Esophagus muscularis mucosa (tissue), 4 donors: ENCODE measurements around the gene CDCP2. TPM values are rescaled to one million over a fixed set of nuclear protein-coding genes. Genes with fewer than 3 reads are reported as not detected.

Experiments
- DNase-seq: peaks from one replicate; pipeline ENCODE4 v3.0.0-alpha.2; 2017; ENCODE audit errors: extremely low spot score
- H3K27ac ChIP-seq, 4 donors: fragments of 200-600 bp; sonication (generic); replicated peaks in 1 of 4; 1 replicate in 3 of 4; 2 replicates in 1 of 4; pipeline ENCODE4 v1.5.1; 2016 to 2019; ENCODE audit warnings: mild to moderate bottlenecking in 1 of 4
- H3K27me3 ChIP-seq, 4 donors: fragments of 200-600 bp; sonication (generic); one replicate each; pipeline versions ENCODE4 v1.5.1 to v1.6.0; 2016 to 2019
- H3K36me3 ChIP-seq, 4 donors: fragments of 200-600 bp; sonication (generic); one replicate each; pipeline ENCODE4 v1.5.1; 2016 to 2019
- H3K4me1 ChIP-seq, 4 donors: fragments of 200-600 bp; sonication (generic); one replicate each; pipeline ENCODE4 v1.5.1; 2016 to 2019
- H3K4me3 ChIP-seq, 4 donors: fragments of 200-600 bp; sonication (generic); 1 replicate in 2 of 4; 2 replicates in 2 of 4; pipeline ENCODE4 v1.5.1; 2016 to 2019; ENCODE audit warnings: mild to moderate bottlenecking in 4 of 4, moderate library complexity in 1 of 4
- H3K9me3 ChIP-seq, 4 donors: fragments of 200-600 bp; sonication (generic); 1 replicate in 3 of 4; 2 replicates in 1 of 4; pipeline ENCODE4 v1.5.1; 2016 to 2019
- CTCF ChIP-seq, 3 experiments: fragments of 200-600 bp in 2 of 3; fragments of 450-650 bp in 1 of 3; sonication (generic) in 2 of 3; IDR thresholded peaks; one replicate each; pipeline ENCODE4 v1.5.1; 2017 to 2019; ENCODE audit warnings: antibody characterized with exemption in 3 of 3, mild to moderate bottlenecking in 2 of 3, moderate library complexity in 1 of 3
- EP300 ChIP-seq: sonication (generic); formaldehyde crosslinking; IDR thresholded peaks from one replicate; pipeline ENCODE4 v1.6.1; 2017; ENCODE audit warnings: antibody characterized with exemption
- POLR2A ChIP-seq: fragments of 450-650 bp; IDR thresholded peaks from one replicate; pipeline ENCODE4 v1.6.1; 2017; ENCODE audit warnings: antibody characterized with exemption, moderate library complexity, mild to moderate bottlenecking, low read depth
- POLR2AphosphoS5 ChIP-seq, 2 donors: sonication (generic); formaldehyde crosslinking; IDR thresholded peaks; one replicate each; pipeline ENCODE4 v1.6.1; 2017; ENCODE audit warnings: antibody characterized with exemption in 2 of 2
- whole genome bisulfite sequencing: methylation state at CpG from one replicate; pipeline ENCODE4 v1.1.5; 2018; 5-methylcytosine and 5-hydroxymethylcytosine counted together
- intact Hi-C: fragments of 100-400 bp; cut with DNase I; formaldehyde crosslinking; loops from one replicate; pipeline ENCODE4 v1.15.1; 2023
- total RNA-seq, 4 donors: library from RNA; depleted of rRNA; stranded (reverse); fragments of >200 nt; gene quantifications; one replicate each; pipeline versions ENCODE4 v1.1.0 to v1.2.1, GENCODE V29; 2016

The CDCP2 gene
- total RNA-seq, 4 donors from 2014 or later, result 0.26 to 0.40 (median 0.33) TPM; not detected in 1

GRCh38 chr1:54153535-54154439, 987 bp upstream of the CDCP2 start:
- peak overlapping the region in 1 of 4 donors; percentile 54 for H3K27ac ChIP-seq
- no peak for TF ChIP-seq POLR2AphosphoS5 (IDR thresholded peaks at IDR 0.05)
- no peak for TF ChIP-seq CTCF (IDR thresholded peaks at IDR 0.05)
- no peak for TF ChIP-seq EP300
- TF ChIP-seq POLR2A, result no peak
- 64% methylated on average over 19 of the region's 19 CpGs for WGBS
- no peak overlapping the region for H3K4me3 ChIP-seq
- H3K9me3 ChIP-seq, result no peaks in the 10 kb centered on the region
- H3K27me3 ChIP-seq, result no peaks in the 10 kb centered on the region
- no peaks in the 10 kb centered on the region for H3K36me3 ChIP-seq
- DNase-seq, result no peak
- intact Hi-C loops, result no loop called here
- H3K4me1 ChIP-seq, result peaks cover 0 to 9% (median 4%) of the 10 kb centered on the region in 4 donors

GRCh38 chr1:54151013-54151412, 1.8 kb downstream of the CDCP2 start:
- no peaks in the 10 kb centered on the region for H3K9me3 ChIP-seq
- WGBS, result 92% methylated on average over 5 of the region's 5 CpGs
- peaks cover 0 to 9% (median 4%) of the 10 kb centered on the region in 4 donors for H3K4me1 ChIP-seq
- no peaks in the 10 kb centered on the region for H3K36me3 ChIP-seq
- no peak overlapping the region for H3K27ac ChIP-seq
- intact Hi-C loops, result no loop called here
- no peak for DNase-seq
- no peak overlapping the region for H3K4me3 ChIP-seq
- no peaks in the 10 kb centered on the region for H3K27me3 ChIP-seq
- TF ChIP-seq POLR2A (no peak), CTCF (IDR thresholded peaks at IDR 0.05) (no peak), EP300 (no peak), POLR2AphosphoS5 (IDR thresholded peaks at IDR 0.05) (no peak)

GRCh38 chr1:54149734-54150133, 3.1 kb downstream of the CDCP2 start:
- WGBS, result 93% methylated on average over 3 of the region's 3 CpGs
- Histone ChIP-seq H3K4me1 (peaks cover 0 to 9% (median 4%) of the 10 kb centered on the region in 4 donors), H3K27me3 (no peaks in the 10 kb centered on the region), H3K9me3 (no peaks in the 10 kb centered on the region), H3K4me3 (no peak overlapping the region), H3K27ac (no peak overlapping the region), H3K36me3 (no peaks in the 10 kb centered on the region)
- no peak for DNase-seq
- intact Hi-C loops, result no loop called here
- TF ChIP-seq CTCF (IDR thresholded peaks at IDR 0.05), result no peak
- no peak for TF ChIP-seq EP300
- TF ChIP-seq POLR2A, result no peak
- TF ChIP-seq POLR2AphosphoS5 (IDR thresholded peaks at IDR 0.05), result no peak

GRCh38 chr1:54144366-54144765, 8.4 kb downstream of the CDCP2 start:
- DNase-seq, result no peak
- TF ChIP-seq POLR2A (no peak), CTCF (IDR thresholded peaks at IDR 0.05) (no peak), POLR2AphosphoS5 (IDR thresholded peaks at IDR 0.05) (no peak), EP300 (no peak)
- Histone ChIP-seq H3K36me3 (no peaks in the 10 kb centered on the region), H3K27ac (no peak overlapping the region), H3K4me1 (no peaks in the 10 kb centered on the region), H3K9me3 (no peaks in the 10 kb centered on the region), H3K27me3 (no peaks in the 10 kb centered on the region), H3K4me3 (no peak overlapping the region)
- WGBS, result 96% methylated on average over 11 of the region's 11 CpGs
- intact Hi-C loops, result no loop called here
